Lung (tissue), 16 donors: Measurements from ENCODE around the gene ARGLU1. TPM values are rescaled to one million over a fixed set of nuclear protein-coding genes. Genes with fewer than 3 reads are reported as not detected.

Source experiments
- ATAC-seq: fragments of 200-7000 bp; cut with Tn5 transposase; one replicate; pipeline ENCODE4 v1.9.1; 2020; ENCODE audit warnings: moderate number of reproducible peaks; ENCODE audit not compliant: insufficient read depth, low FRiP score
- DNase-seq, 3 donors: peaks; one replicate each; pipeline ENCODE4 v3.0.0-alpha.2; 2013 to 2017
- H3K27ac ChIP-seq, 2 donors: one replicate each; pipeline ENCODE4 v1.5.1; 2013; ENCODE audit warnings: mild to moderate bottlenecking in 2 of 2, moderate library complexity in 2 of 2, control low read depth in 1 of 2, inconsistent platforms in 1 of 2, low read depth in 1 of 2, low read length in 1 of 2
- H3K27me3 ChIP-seq, 3 donors: one replicate each; pipeline ENCODE4 v1.5.1; 2013; ENCODE audit warnings: low read length in 2 of 3; ENCODE audit not compliant: control insufficient read depth in 3 of 3, insufficient read depth in 3 of 3
- H3K36me3 ChIP-seq, 4 donors: one replicate each; pipeline ENCODE4 v1.5.1; 2013; ENCODE audit warnings: low read length in 4 of 4, mild to moderate bottlenecking in 1 of 4, moderate library complexity in 1 of 4; ENCODE audit not compliant: control insufficient read depth in 4 of 4, insufficient read depth in 4 of 4
- H3K4me1 ChIP-seq, 5 donors: one replicate each; pipeline ENCODE4 v1.5.1; 2013; ENCODE audit warnings: low read length in 5 of 5, mild to moderate bottlenecking in 2 of 5, moderate library complexity in 1 of 5; ENCODE audit not compliant: control insufficient read depth in 5 of 5, insufficient read depth in 5 of 5
- H3K4me3 ChIP-seq: one replicate; pipeline ENCODE4 v1.5.1; 2013; ENCODE audit warnings: mild to moderate bottlenecking, control low read depth, moderate library complexity
- H3K9ac ChIP-seq, 2 donors: one replicate each; pipeline ENCODE4 v1.5.1; 2013; ENCODE audit warnings: low read length in 2 of 2, control low read depth in 1 of 2; ENCODE audit not compliant: insufficient read depth in 1 of 2
- H3K9me3 ChIP-seq, 4 donors: one replicate each; pipeline ENCODE4 v1.5.1; 2013; ENCODE audit warnings: low read length in 3 of 4, mild to moderate bottlenecking in 1 of 4, moderate library complexity in 1 of 4; ENCODE audit not compliant: control insufficient read depth in 4 of 4, insufficient read depth in 3 of 4
- CTCF ChIP-seq: IDR thresholded peaks from 2 replicates; pipeline ENCODE4 v1.5.1; 2012; ENCODE audit warnings: mild to moderate bottlenecking; ENCODE audit errors: control extremely low read depth, extremely low read depth
- WGBS, 2 donors: extraction: QIAGEN DNeasy Blood & Tissue Kit; methylation state at CpG; one replicate each; pipeline ENCODE4 v1.1.7; 2013; 5-methylcytosine and 5-hydroxymethylcytosine counted together
- long read RNA-seq, 5 donors: transcript quantifications; one replicate each; lab custom pipeline, GENCODE V29; 2026
- polyA plus RNA-seq, 2 donors: library from polyadenylated mRNA; stranded (reverse); fragments of 200-250 nt; gene quantifications; one replicate each; pipeline ENCODE4 v1.2.1, GENCODE V29; 2013
- total RNA-seq, 2 donors: library from RNA; depleted of rRNA in 1 of 2; stranded (reverse); fragments of >200 nt in 1 of 2; gene quantifications; one replicate each; pipeline ENCODE4 v1.2.1, GENCODE V29; 2014 to 2021
- donor health status: control.
- donor health status: control.
- donor health status: Bipolar disorder and iron deficiency.
- donor health status: healthy.
- donor health status: DM: yes; HTN: yes; CAD: no.

ARGLU1 gene
- total RNA-seq: 100 to 1,000 TPM in 1 of 2 donors, 10 to 100 TPM in 1; 63.9 to 256 TPM
- 100 to 1,000 TPM in 1 of 2 donors, 10 to 100 TPM in 1; 58.8 to 119 TPM for polyA plus RNA-seq
- long read RNA-seq, donor 1, full-length matches to known transcripts: 69 of 658 reads
- long read RNA-seq, donor 1, partial matches to known transcripts: 589 of 658 reads
- long read RNA-seq, donor 1, other reads (novel, unspliced or antisense): 0 of 658 reads
- long read RNA-seq, donor 2, full-length matches to known transcripts: 13 of 133 reads
- long read RNA-seq, donor 2, partial matches to known transcripts: 120 of 133 reads
- long read RNA-seq, donor 2, other reads (novel, unspliced or antisense): 0 of 133 reads
- long read RNA-seq, donor 3, full-length matches to known transcripts: 44 of 225 reads
- long read RNA-seq, donor 3, partial matches to known transcripts: 181 of 225 reads
- long read RNA-seq, donor 3, other reads (novel, unspliced or antisense): 0 of 225 reads
- long read RNA-seq, donor 4, full-length matches to known transcripts: 9 of 206 reads
- long read RNA-seq, donor 4, partial matches to known transcripts: 197 of 206 reads
- long read RNA-seq, donor 4, other reads (novel, unspliced or antisense): 0 of 206 reads
- long read RNA-seq, donor 5, full-length matches to known transcripts: 103 of 641 reads
- long read RNA-seq, donor 5, partial matches to known transcripts: 538 of 641 reads
- long read RNA-seq, donor 5, other reads (novel, unspliced or antisense): 0 of 641 reads

- no peak for TF ChIP-seq CTCF
- Histone ChIP-seq H3K9ac (peak within 1 kb of the TSS; percentile 88 to 89), H3K27me3 (no peaks in the 10 kb centered on the region), H3K4me3 (peak within 1 kb of the TSS; percentile 97), H3K27ac (peak within 1 kb of the TSS; percentile 95 to 98), H3K9me3 (no peaks in the 10 kb centered on the region), H3K36me3 (peaks cover 0 to 4% (median 0%) of the 10 kb centered on the region in 4 donors), H3K4me1 (peaks cover 2 to 38% (median 15%) of the 10 kb centered on the region in 5 donors)
- ATAC-seq (peak; percentile 97), DNase-seq (peak; percentile 96 to 98 (median 97))
- WGBS, 2 donors: 0 to 1% methylated on average over 108 of the region's 108 CpGs
Observed at GRCh38 chr13:106567474-106568298, at the start of gene ARGLU1. Gene ARGLU1, minus strand, starts transcription at chr13:106568137. Its CDS starts 218 bp downstream, at chr13:106567919.

- H3K36me3 ChIP-seq: no peaks in the 10 kb centered on the region
- no peak overlapping the region for H3K27ac ChIP-seq
- no peak for ATAC-seq
- H3K9me3 ChIP-seq: no peaks in the 10 kb centered on the region
- H3K9ac ChIP-seq: no peak overlapping the region
- H3K4me1 ChIP-seq: peaks cover 0 to 19% (median 8%) of the 10 kb centered on the region in 5 donors
- no peaks in the 10 kb centered on the region for H3K27me3 ChIP-seq
- 88 to 94% methylated on average over 3 of the region's 3 CpGs for WGBS, 2 donors
- TF ChIP-seq CTCF: no peak
- no peak for DNase-seq
- no peak overlapping the region for H3K4me3 ChIP-seq
Observed at GRCh38 chr13:106617561-106617960, 49.6 kb upstream of the ARGLU1 start.

GRCh38 chr13:106616729-106617128 lies 48.8 kb upstream of the ARGLU1 start:
- H3K9ac ChIP-seq: no peak overlapping the region
- ATAC-seq: no peak
- 92 to 96% methylated on average over 3 of the region's 3 CpGs for WGBS, 2 donors
- H3K27ac ChIP-seq: no peak overlapping the region
- no peaks in the 10 kb centered on the region for H3K27me3 ChIP-seq
- DNase-seq: no peak
- H3K9me3 ChIP-seq: no peaks in the 10 kb centered on the region
- no peak overlapping the region for H3K4me3 ChIP-seq
- peaks cover 0 to 20% (median 8%) of the 10 kb centered on the region in 5 donors for H3K4me1 ChIP-seq
- no peaks in the 10 kb centered on the region for H3K36me3 ChIP-seq
- no peak for TF ChIP-seq CTCF
